K562 (cell line): ENCODE data around the gene MT2A. TPM values are rescaled to one million over a fixed set of nuclear protein-coding genes. Genes with fewer than 3 reads are reported as not detected.

Experiments
- ATAC-seq: fragments of 200-7000 bp; cut with Tn5 transposase; 3 replicates; pipeline ENCODE4 v1.9.1; 2020; ENCODE audit warnings: moderate library complexity
- BruUV-seq: library from RNA; stranded (reverse); fragments of 400-500 nt; replicated peaks from 2 replicates; lab custom pipeline; 2021; lab: Mats Ljungman, UMichigan
- CTCF ChIA-PET: fragments of 300-600 bp; formaldehyde crosslinking; extraction: SDS; loops from one replicate; lab custom pipeline; 2021; ENCODE audit warnings: low intra/inter-chr PET ratio; lab: Yijun Ruan, JAX
- POLR2A ChIA-PET: fragments of 300-600, 350-650 bp; sonication (Branson Sonifier 250); formaldehyde crosslinking; extraction: SDS; loops from one replicate; lab custom pipeline; 2021; ENCODE audit warnings: antibody characterized with exemption, inconsistent platforms; lab: Yijun Ruan, JAX
- DNase-seq, 4 experiments: peaks; one replicate each; pipeline versions ENCODE4 v3.0.0 to v3.0.0-alpha.2; 2011 to 2018; ENCODE audit warnings: low spot score in 3 of 4, mixed read lengths in 3 of 4; ENCODE audit errors: extremely low read depth in 1 of 4
- FAIRE-seq: peaks from 2 replicates; lab custom pipeline; 2011; peaks lifted over from hg19 to GRCh38; lab: Jason Lieb, UNC
- H2AFZ ChIP-seq: 2 replicates; pipeline ENCODE4 v1.6.0; 2011; ENCODE audit warnings: low read depth, low read length, control low read depth, inconsistent platforms
- H3K27ac ChIP-seq: fragments of 200-600 bp; 3 replicates; pipeline ENCODE4 v1.8.0; 2011; ENCODE audit warnings: low read depth, mild to moderate bottlenecking, control low read depth, inconsistent platforms, low read length, moderate library complexity, mixed read lengths; ENCODE audit errors: extremely low read depth
- H3K27me3 ChIP-seq, 2 experiments: fragments of 300-600 bp in 1 of 2; 2 replicates in 1 of 2; 3 replicates in 1 of 2; pipeline versions ENCODE4 v1.6.0 to v1.8.0; 2011; ENCODE audit warnings: inconsistent platforms in 2 of 2, low read length in 2 of 2, mild to moderate bottlenecking in 1 of 2, mixed read lengths in 1 of 2, moderate library complexity in 1 of 2; ENCODE audit not compliant: control insufficient read depth in 2 of 2, insufficient read depth in 2 of 2
- H3K36me3 ChIP-seq: fragments of 300-600 bp; 3 replicates; pipeline ENCODE4 v1.8.0; 2011; ENCODE audit warnings: mild to moderate bottlenecking, low read length, inconsistent platforms; ENCODE audit not compliant: control insufficient read depth, insufficient read depth
- H3K4me1 ChIP-seq, 2 experiments: fragments of 200-600 bp in 1 of 2; replicated peaks in 1 of 2; 2 replicates in 1 of 2; 3 replicates in 1 of 2; pipeline versions ENCODE4 v1.5.1 to v1.8.0; 2011; ENCODE audit warnings: inconsistent platforms in 2 of 2, low read length in 2 of 2, mild to moderate bottlenecking in 1 of 2, mixed read lengths in 1 of 2, moderate library complexity in 1 of 2; ENCODE audit not compliant: control insufficient read depth in 2 of 2, insufficient read depth in 2 of 2
- H3K4me2 ChIP-seq: 2 replicates; pipeline ENCODE4 v1.6.1; 2011; ENCODE audit warnings: low read length, control low read depth, inconsistent platforms, mixed read lengths; ENCODE audit not compliant: insufficient read depth
- H3K4me3 ChIP-seq: fragments of 200-600 bp; sonication (generic), shearing (Covaris generic); 2 replicates; pipeline ENCODE4 v1.5.1; 2016; ENCODE audit warnings: control low read depth, inconsistent platforms
- H3K79me2 ChIP-seq: fragments of 200-600 bp; 3 replicates; pipeline ENCODE4 v1.8.0; 2011; ENCODE audit warnings: low read length, inconsistent platforms; ENCODE audit not compliant: control insufficient read depth, insufficient read depth
- H3K9ac ChIP-seq, 2 experiments: 2 replicates each; pipeline versions ENCODE4 v1.6.0 to v1.6.1; 2011; ENCODE audit warnings: low read depth in 2 of 2, low read length in 2 of 2, control low read depth in 1 of 2, inconsistent platforms in 1 of 2, mild to moderate bottlenecking in 1 of 2, mixed read lengths in 1 of 2; ENCODE audit not compliant: insufficient read depth in 1 of 2
- H3K9me1 ChIP-seq: one replicate; pipeline ENCODE4 v1.6.0; 2011; ENCODE audit warnings: inconsistent platforms, mild to moderate bottlenecking, low read length, moderate library complexity; ENCODE audit not compliant: control insufficient read depth, insufficient read depth
- H3K9me3 ChIP-seq: replicated peaks from 2 replicates; pipeline ENCODE4 v1.5.1; 2011; ENCODE audit warnings: low read depth, low read length, inconsistent platforms; ENCODE audit not compliant: control insufficient read depth, insufficient read depth
- H4K20me1 ChIP-seq: replicated peaks from 2 replicates; pipeline ENCODE4 v1.6.1; 2011; ENCODE audit warnings: low read length, inconsistent platforms, mixed read lengths; ENCODE audit not compliant: control insufficient read depth, insufficient read depth
- ZNF311 ChIP-seq: fragments of 250-450 bp; sonication (Bioruptor Pico); IDR thresholded peaks from 2 replicates; pipeline ENCODE4 v1.4.0; 2020; ENCODE audit warnings: mild to moderate bottlenecking, moderate library complexity
- WGBS: fragments of 100-300 bp; shearing (Covaris generic); methylation state at CpG from one replicate; pipeline ENCODE4 v1.1.6; 2016; ENCODE audit warnings: low coverage, mixed read lengths; ENCODE audit not compliant: insufficient coverage; ENCODE audit errors: missing lambda C conversion rate; 5-methylcytosine and 5-hydroxymethylcytosine counted together
- in situ Hi-C: fragments of 300-500 bp; cut with MboI; formaldehyde crosslinking; loops from 4 replicates; pipeline ENCODE4 v1.15.0; 2018; ENCODE audit warnings: inconsistent platforms, mixed read lengths
- intact Hi-C: fragments of 100-400 bp; cut with micrococcal nuclease; formaldehyde crosslinking; loops from 2 replicates; pipeline ENCODE4 v1.14.2; 2022
- polyA plus RNA-seq, 8 experiments: library from polyadenylated mRNA; depleted of rRNA in 4 of 8; stranded (reverse) in 5 of 8; unstranded in 3 of 8; fragments of >200 nt; fragmentation: Nextera tagmentation in 2 of 8; fragmentation: Illumina TruSeq in 1 of 8; extraction: Ambion mirVana in 2 of 8; extraction: Trizol in 1 of 8; gene quantifications; 2 replicates each; pipeline versions ENCODE4 v1.2.1 to v1.2.3, GENCODE V29; 2011 to 2014; ENCODE audit warnings: inconsistent platforms in 1 of 8, missing spikeins in 1 of 8
- total RNA-seq, 7 experiments: library from RNA; depleted of rRNA in 6 of 7; stranded (reverse); fragments of >200 nt in 6 of 7; fragmentation: Illumina TruSeq in 2 of 7; extraction: Trizol in 2 of 7; gene quantifications; 2 replicates each; pipeline versions ENCODE4 v1.2.1 to v1.2.3, GENCODE V29; 2011 to 2021; ENCODE audit warnings: low replicate concordance in 1 of 7
- TF ChIP-seq, protein P1 (sequence below), 2 experiments: fragments of 450-650 bp; formaldehyde crosslinking in 1 of 2; IDR thresholded peaks; 2 replicates each; pipeline versions ENCODE4 v1.4.0 to v1.6.1; 2014 to 2020; ENCODE audit warnings: mild to moderate bottlenecking in 2 of 2, borderline replicate concordance in 1 of 2, low read depth in 1 of 2

Gene MT2A
- total and polyA plus RNA-seq, 9 of the 15 experiments (the other 6 are each of a cell fraction or from before 2014, with no cell fraction given), result 2.0 to 16.9 (median 8.5) TPM

DNA sequence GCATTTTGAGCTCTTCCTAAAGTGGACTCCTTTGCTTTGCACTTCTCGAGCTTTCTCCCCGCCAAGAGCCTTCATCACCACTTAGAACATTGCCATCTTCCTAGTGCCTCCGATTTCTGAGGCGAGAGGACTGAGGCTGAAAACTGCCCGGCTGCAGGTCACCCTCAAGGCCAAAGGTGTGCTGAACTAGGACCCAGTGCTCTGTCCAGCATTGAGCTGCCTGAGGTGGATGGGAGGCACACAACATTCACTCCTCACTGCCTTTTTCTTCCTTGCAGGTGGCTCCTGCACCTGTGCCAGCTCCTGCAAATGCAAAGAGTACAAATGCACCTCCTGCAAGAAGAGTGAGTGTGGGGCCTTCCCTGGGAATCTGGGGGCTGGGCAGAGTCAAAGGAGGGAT is 35.4 kb downstream of the MT2A start:
- H3K9me1 ChIP-seq, result no peaks in the 10 kb centered on the region
- no peak overlapping the region for H3K4me3 ChIP-seq
- intact Hi-C loops (no loop called here), in situ Hi-C loops (no loop called here)
- ATAC-seq, result no peak
- ChIA-PET CTCF (no interaction called here), POLR2A (interaction anchor here (0.8 to 1.3 kb wide), 3 partner anchors 35 to 333 kb away, joined by 3 to 6 read pairs (median 3); partner anchors contain the start of gene MT2A)
- H3K4me1 ChIP-seq, result peaks cover 3 to 13% of the 10 kb centered on the region in 2 experiments; a peak in 3 of 5 replicates
- no peaks in the 10 kb centered on the region for H3K36me3 ChIP-seq
- peak overlapping the region; percentile 48 for H3K4me2 ChIP-seq
- TF ChIP-seq, protein P1, sequence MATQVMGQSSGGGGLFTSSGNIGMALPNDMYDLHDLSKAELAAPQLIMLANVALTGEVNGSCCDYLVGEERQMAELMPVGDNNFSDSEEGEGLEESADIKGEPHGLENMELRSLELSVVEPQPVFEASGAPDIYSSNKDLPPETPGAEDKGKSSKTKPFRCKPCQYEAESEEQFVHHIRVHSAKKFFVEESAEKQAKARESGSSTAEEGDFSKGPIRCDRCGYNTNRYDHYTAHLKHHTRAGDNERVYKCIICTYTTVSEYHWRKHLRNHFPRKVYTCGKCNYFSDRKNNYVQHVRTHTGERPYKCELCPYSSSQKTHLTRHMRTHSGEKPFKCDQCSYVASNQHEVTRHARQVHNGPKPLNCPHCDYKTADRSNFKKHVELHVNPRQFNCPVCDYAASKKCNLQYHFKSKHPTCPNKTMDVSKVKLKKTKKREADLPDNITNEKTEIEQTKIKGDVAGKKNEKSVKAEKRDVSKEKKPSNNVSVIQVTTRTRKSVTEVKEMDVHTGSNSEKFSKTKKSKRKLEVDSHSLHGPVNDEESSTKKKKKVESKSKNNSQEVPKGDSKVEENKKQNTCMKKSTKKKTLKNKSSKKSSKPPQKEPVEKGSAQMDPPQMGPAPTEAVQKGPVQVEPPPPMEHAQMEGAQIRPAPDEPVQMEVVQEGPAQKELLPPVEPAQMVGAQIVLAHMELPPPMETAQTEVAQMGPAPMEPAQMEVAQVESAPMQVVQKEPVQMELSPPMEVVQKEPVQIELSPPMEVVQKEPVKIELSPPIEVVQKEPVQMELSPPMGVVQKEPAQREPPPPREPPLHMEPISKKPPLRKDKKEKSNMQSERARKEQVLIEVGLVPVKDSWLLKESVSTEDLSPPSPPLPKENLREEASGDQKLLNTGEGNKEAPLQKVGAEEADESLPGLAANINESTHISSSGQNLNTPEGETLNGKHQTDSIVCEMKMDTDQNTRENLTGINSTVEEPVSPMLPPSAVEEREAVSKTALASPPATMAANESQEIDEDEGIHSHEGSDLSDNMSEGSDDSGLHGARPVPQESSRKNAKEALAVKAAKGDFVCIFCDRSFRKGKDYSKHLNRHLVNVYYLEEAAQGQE (IDR thresholded peaks at IDR 0.05; ENCODE audit: borderline replicate concordance), result peak; percentile 8; the same call in 1 of the 2 replicates
- TF ChIP-seq, protein P1 (CRISPR knock-in tag; IDR thresholded peaks at IDR 0.05; ENCODE audit: low read depth), result no peak
- no peak for TF ChIP-seq ZNF311
- DNase-seq, result no peak
- no peak for FAIRE-seq
- H2AFZ ChIP-seq, result no peak overlapping the region
- WGBS, result 5% methylated on average over 5 of the region's 5 CpGs
- H3K27me3 ChIP-seq, result peaks cover 25 to 63% of the 10 kb centered on the region in 2 experiments
- BruUV-seq, result no TSS peak
- no peaks in the 10 kb centered on the region for H3K9me3 ChIP-seq
- H3K79me2 ChIP-seq, result no peaks in the 10 kb centered on the region
- no peaks in the 10 kb centered on the region; the same call in 1 of the 2 replicates for H4K20me1 ChIP-seq
- H3K9ac ChIP-seq, result no peak overlapping the region
- no peak overlapping the region for H3K27ac ChIP-seq
